HG03095 (cell line): ENCODE data around the gene ZNF383.
"Not testable (repeated sequence)": the region's sequence is repeated elsewhere in the genome, so short reads cannot be mapped to it uniquely, and the experiment has no call there.

ENCODE experiments used
- ATAC-seq: cut with Tn5 transposase; IDR thresholded peaks from one replicate; pipeline ENCODE4 v1.9.1; 2021; ENCODE audit warnings: moderate library complexity; ENCODE audit not compliant: unreplicated experiment

Gene ZNF383

GRCh38 chr19:37292998-37293939 lies 75.3 kb downstream of the ZNF383 start:
- ATAC-seq, result not testable (repeated sequence)

GRCh38 chr19:37294246-37294645 lies 76.2 kb downstream of the ZNF383 start:
- not testable (repeated sequence) for ATAC-seq
